Neural progenitor cell (in vitro differentiated cells): ENCODE measurements around the gene USP15.

ENCODE experiments used
- CTCF ChIP-seq: fragments of 200-600 bp; sonication (generic); IDR thresholded peaks from 2 replicates; pipeline ENCODE4 v1.5.1; 2017; ENCODE audit warnings: antibody characterized with exemption, mild to moderate bottlenecking
- EZH2 ChIP-seq: fragments of 200-600 bp; sonication (generic); IDR thresholded peaks from 2 replicates; pipeline ENCODE4 v1.6.1; 2017; ENCODE audit warnings: antibody characterized with exemption, mild to moderate bottlenecking, moderate library complexity
- EZH2phosphoT487 ChIP-seq: fragments of 200-600 bp; sonication (generic); IDR thresholded peaks from 2 replicates; pipeline ENCODE4 v1.6.1; 2017; ENCODE audit warnings: antibody characterized with exemption

- no peak for TF ChIP-seq CTCF
- no peak for TF ChIP-seq EZH2
- no peak for TF ChIP-seq EZH2phosphoT487
Measured at GRCh38 chr12:62258941-62259630, 1.1 kb upstream of the USP15 start.
